ENCODE results near the gene ATP10B.

GRCh38 chr5:160640406-160640805 is 211.6 kb downstream of the ATP10B start:
- TF ChIP-seq POLR2AphosphoS5 (IDR thresholded peaks at IDR 0.05; ENCODE audit: low read depth, low read length), result no peak
- no peak for TF ChIP-seq REST (IDR thresholded peaks at IDR 0.05; ENCODE audit: insufficient read depth in 1 of 2, low read depth in 2 of 2, low read length in 2 of 2)
- TF ChIP-seq TAF1 (IDR thresholded peaks at IDR 0.05; ENCODE audit: borderline replicate concordance, insufficient read depth, low read length), result no peak
- no peak for TF ChIP-seq SIN3A (IDR thresholded peaks at IDR 0.05; ENCODE audit: borderline replicate concordance, insufficient read depth, low read length)

Measured in PFSK-1 (cell line).